Middle frontal gyrus (tissue), 1 donor: ENCODE measurements around the gene CSNK2A2.
A peak's percentile ranks its signal among the peaks of the same experiment; 100 is the strongest.

ENCODE experiments used
- DNase-seq: peaks from one replicate; pipeline ENCODE4 v3.0.0-alpha.2; 2015; ENCODE audit warnings: low spot score; ENCODE audit errors: extremely low spot score

Gene CSNK2A2

GRCh38 chr16:58148099-58148498, 49.8 kb downstream of the CSNK2A2 start:
- no peak for DNase-seq

GRCh38 chr16:58138852-58139251, 59.1 kb downstream of the CSNK2A2 start:
- DNase-seq = no peak

- DNase-seq = no peak
Observed at GRCh38 chr16:58137581-58137980, 60.3 kb downstream of the CSNK2A2 start.

GRCh38 chr16:58129097-58129936, 68.6 kb downstream of the CSNK2A2 start, which contains the start of gene CFAP20:
Gene CFAP20 (minus strand): TSS chr16:58129381. CDS start chr16:58129115, 266 bp downstream.
- peak; percentile 95 for DNase-seq

GRCh38 chr16:58128711-58129096, 69.2 kb downstream of the CSNK2A2 start:
- no peak for DNase-seq

- no peak for DNase-seq
Observed at GRCh38 chr16:58128181-58128631, 69.7 kb downstream of the CSNK2A2 start.

- no peak for DNase-seq
Observed at GRCh38 chr16:58127634-58128033, 70.3 kb downstream of the CSNK2A2 start.

- DNase-seq = no peak
Observed at GRCh38 chr16:58127033-58127556, 70.8 kb downstream of the CSNK2A2 start.

- no peak for DNase-seq
Observed at GRCh38 chr16:58126451-58126961, 71.4 kb downstream of the CSNK2A2 start.

GRCh38 chr16:58125781-58126335, 72.0 kb downstream of the CSNK2A2 start:
- no peak for DNase-seq

- DNase-seq = no peak
Observed at GRCh38 chr16:58125041-58125440, 72.9 kb downstream of the CSNK2A2 start.

GRCh38 chr16:58124601-58124915, 73.3 kb downstream of the CSNK2A2 start:
- no peak for DNase-seq

- DNase-seq = no peak
Observed at GRCh38 chr16:58123896-58124600, 73.9 kb downstream of the CSNK2A2 start.

GRCh38 chr16:58121132-58121531, 76.8 kb downstream of the CSNK2A2 start:
- DNase-seq = no peak

- no peak for DNase-seq
Observed at GRCh38 chr16:58120234-58120633, 77.7 kb downstream of the CSNK2A2 start.

- DNase-seq = no peak
Observed at GRCh38 chr16:58119509-58119845, 78.4 kb downstream of the CSNK2A2 start.

- no peak for DNase-seq
Observed at GRCh38 chr16:58118801-58119508, 79.0 kb downstream of the CSNK2A2 start.

GRCh38 chr16:58116529-58116928, 81.4 kb downstream of the CSNK2A2 start:
- no peak for DNase-seq

- no peak for DNase-seq
Observed at GRCh38 chr16:58116081-58116480, 81.8 kb downstream of the CSNK2A2 start.

- no peak for DNase-seq
Observed at GRCh38 chr16:58114827-58115825, 82.8 kb downstream of the CSNK2A2 start.
